Loucy (cell line): Measurements from ENCODE around the gene DLX1.
"Not testable (repeated sequence)": the region's sequence is repeated elsewhere in the genome, so short reads cannot be mapped to it uniquely, and the experiment has no call there.

Experiments used
- H2AFZ ChIP-seq: fragments of 200-600 bp; sonication (generic); 2 replicates; pipeline ENCODE4 v1.6.0; 2016; ENCODE audit warnings: antibody characterized with exemption, mild to moderate bottlenecking, low read length, moderate library complexity
- H3F3A ChIP-seq: fragments of 200-600 bp; 2 replicates; pipeline ENCODE4 v1.6.0; 2016; ENCODE audit warnings: antibody characterized with exemption, low read depth, mild to moderate bottlenecking
- H3K27me3 ChIP-seq: fragments of 200-600 bp; sonication (generic); 2 replicates; pipeline ENCODE4 v1.6.1; 2014; ENCODE audit warnings: low read length, mild to moderate bottlenecking; ENCODE audit not compliant: insufficient read depth, poor library complexity, severe bottlenecking
- H3K36me3 ChIP-seq: fragments of 200-600 bp; sonication (generic); 2 replicates; pipeline ENCODE4 v1.6.1; 2016; ENCODE audit warnings: low read length; ENCODE audit not compliant: insufficient read depth
- H3K4me1 ChIP-seq: fragments of 200-600 bp; sonication (generic); 2 replicates; pipeline ENCODE4 v1.5.1; 2014; ENCODE audit warnings: low read length, mild to moderate bottlenecking; ENCODE audit not compliant: insufficient read depth, poor library complexity, severe bottlenecking
- H3K4me2 ChIP-seq: fragments of 200-600 bp; sonication (generic); 2 replicates; pipeline ENCODE4 v1.6.0; 2014; ENCODE audit warnings: antibody characterized with exemption, low read length, low read depth, mild to moderate bottlenecking; ENCODE audit not compliant: poor library complexity, severe bottlenecking
- H3K4me3 ChIP-seq: fragments of 200-600 bp; sonication (generic); 2 replicates; pipeline ENCODE4 v1.5.1; 2014; ENCODE audit warnings: low read length, mild to moderate bottlenecking, mixed read lengths; ENCODE audit not compliant: poor library complexity, severe bottlenecking
- H3K79me2 ChIP-seq: fragments of 200-600 bp; sonication (generic); 2 replicates; pipeline ENCODE4 v1.6.1; 2014; ENCODE audit warnings: low read length; ENCODE audit not compliant: insufficient read depth
- H3K9ac ChIP-seq: fragments of 200-600 bp; sonication (generic); 2 replicates; pipeline ENCODE4 v1.6.0; 2014; ENCODE audit warnings: mild to moderate bottlenecking, low read depth, low read length, moderate library complexity; ENCODE audit not compliant: poor library complexity, severe bottlenecking
- H3K9me2 ChIP-seq: fragments of 200-600 bp; sonication (generic); replicated peaks from 2 replicates; pipeline ENCODE4 v1.6.1; 2016; ENCODE audit warnings: low read depth, low read length, mixed read lengths
- H3K9me3 ChIP-seq: fragments of 200-600 bp; sonication (generic); 2 replicates; pipeline ENCODE4 v1.6.1; 2014; ENCODE audit warnings: mild to moderate bottlenecking, antibody characterized with exemption, low read length, low read depth; ENCODE audit not compliant: insufficient read depth
- H4K20me1 ChIP-seq: fragments of 200-600 bp; sonication (generic); 2 replicates; pipeline ENCODE4 v1.6.0; 2014; ENCODE audit warnings: antibody characterized with exemption, low read length, mild to moderate bottlenecking; ENCODE audit not compliant: insufficient read depth, poor library complexity, severe bottlenecking
- CTCF ChIP-seq: fragments of 200-600 bp; sonication (generic); conservative IDR thresholded peaks from 2 replicates; pipeline ENCODE4 v1.5.1; 2014; ENCODE audit warnings: mild to moderate bottlenecking, antibody characterized with exemption, low read length
- EZH2phosphoT487 ChIP-seq: fragments of 200-600 bp; IDR thresholded peaks from 2 replicates; pipeline ENCODE4 v1.6.1; 2018; ENCODE audit warnings: antibody characterized with exemption, mild to moderate bottlenecking, moderate library complexity, borderline replicate concordance

DLX1 gene

GRCh38 chr2:172135446-172135845 lies 50.1 kb downstream of the DLX1 start:
- H3K4me3 ChIP-seq, result no peak overlapping the region
- H3K79me2 ChIP-seq, result no peaks in the 10 kb centered on the region
- H2AFZ ChIP-seq, result no peak overlapping the region
- TF ChIP-seq EZH2phosphoT487, result no peak
- TF ChIP-seq CTCF, result no peak
- H3K27me3 ChIP-seq, result no peaks in the 10 kb centered on the region
- H3F3A ChIP-seq, result no peaks in the 10 kb centered on the region
- H3K4me2 ChIP-seq, result no peak overlapping the region
- H4K20me1 ChIP-seq, result no peaks in the 10 kb centered on the region
- no peaks in the 10 kb centered on the region for H3K4me1 ChIP-seq
- H3K9ac ChIP-seq, result no peak overlapping the region
- no peaks in the 10 kb centered on the region for H3K9me3 ChIP-seq
- H3K9me2 ChIP-seq, result no peaks in the 10 kb centered on the region
- no peaks in the 10 kb centered on the region for H3K36me3 ChIP-seq

GRCh38 chr2:172137109-172137508 lies 51.8 kb downstream of the DLX1 start:
- Histone ChIP-seq H3K4me1 (no peaks in the 10 kb centered on the region), H4K20me1 (no peaks in the 10 kb centered on the region), H3K79me2 (no peaks in the 10 kb centered on the region), H3K9me3 (no peaks in the 10 kb centered on the region), H3K9ac (no peak overlapping the region), H3K4me2 (no peak overlapping the region), H3K9me2 (no peaks in the 10 kb centered on the region), H3K27me3 (no peaks in the 10 kb centered on the region), H3F3A (no peaks in the 10 kb centered on the region), H3K4me3 (no peak overlapping the region), H2AFZ (no peak overlapping the region), H3K36me3 (no peaks in the 10 kb centered on the region)
- TF ChIP-seq CTCF (no peak), EZH2phosphoT487 (no peak)

- H3F3A ChIP-seq, result no peaks in the 10 kb centered on the region
- no peak overlapping the region for H3K4me3 ChIP-seq
- no peaks in the 10 kb centered on the region for H3K9me3 ChIP-seq
- no peaks in the 10 kb centered on the region for H3K4me1 ChIP-seq
- no peak overlapping the region for H3K9ac ChIP-seq
- no peak overlapping the region for H2AFZ ChIP-seq
- no peaks in the 10 kb centered on the region for H3K9me2 ChIP-seq
- no peaks in the 10 kb centered on the region for H3K79me2 ChIP-seq
- no peaks in the 10 kb centered on the region for H3K36me3 ChIP-seq
- H3K4me2 ChIP-seq, result no peak overlapping the region
- no peak for TF ChIP-seq CTCF
- no peak for TF ChIP-seq EZH2phosphoT487
- no peaks in the 10 kb centered on the region for H4K20me1 ChIP-seq
- H3K27me3 ChIP-seq, result no peaks in the 10 kb centered on the region
Observed at GRCh38 chr2:172137943-172138342, 52.6 kb downstream of the DLX1 start.

- H4K20me1 ChIP-seq, H3K9ac ChIP-seq, H3K9me3 ChIP-seq, H3K4me2 ChIP-seq, H3K79me2 ChIP-seq, H3F3A ChIP-seq, H3K27me3 ChIP-seq, H3K36me3 ChIP-seq, H2AFZ ChIP-seq, H3K4me1 ChIP-seq, H3K4me3 ChIP-seq, H3K9me2 ChIP-seq: not testable (repeated sequence)
Observed at GRCh38 chr2:172138727-172139126, 53.4 kb downstream of the DLX1 start.
